HG02571 (cell line): Measurements from ENCODE around the gene ZNF124.
"Not testable (repeated sequence)": the region's sequence is repeated elsewhere in the genome, so short reads cannot be mapped to it uniquely, and the experiment has no call there.

Experiments
- ATAC-seq: cut with Tn5 transposase; IDR thresholded peaks from one replicate; pipeline ENCODE4 v1.9.1; 2021; ENCODE audit warnings: mild to moderate bottlenecking, moderate library complexity; ENCODE audit not compliant: unreplicated experiment

Gene ZNF124

DNA sequence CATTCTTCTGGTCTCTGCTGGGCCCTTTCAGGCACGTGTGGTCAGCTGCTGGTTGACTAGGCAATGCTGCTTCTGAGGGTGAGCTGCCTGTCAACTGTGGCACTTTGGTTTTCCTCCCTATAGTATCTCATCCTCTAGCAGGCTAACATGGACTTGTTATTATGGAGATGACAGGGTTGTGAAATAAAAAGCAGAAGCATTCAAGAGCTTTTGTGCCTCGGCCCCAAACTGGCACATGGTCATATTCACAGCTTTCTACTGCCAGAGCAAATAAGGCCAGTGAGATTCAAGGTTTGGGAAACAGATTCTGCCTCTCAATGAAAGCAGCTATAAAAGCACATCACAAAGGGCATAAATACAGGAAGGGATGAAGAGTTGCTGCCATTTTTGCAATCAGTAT lies 1.6 kb upstream of the ZNF124 start:
- no peak for ATAC-seq

DNA sequence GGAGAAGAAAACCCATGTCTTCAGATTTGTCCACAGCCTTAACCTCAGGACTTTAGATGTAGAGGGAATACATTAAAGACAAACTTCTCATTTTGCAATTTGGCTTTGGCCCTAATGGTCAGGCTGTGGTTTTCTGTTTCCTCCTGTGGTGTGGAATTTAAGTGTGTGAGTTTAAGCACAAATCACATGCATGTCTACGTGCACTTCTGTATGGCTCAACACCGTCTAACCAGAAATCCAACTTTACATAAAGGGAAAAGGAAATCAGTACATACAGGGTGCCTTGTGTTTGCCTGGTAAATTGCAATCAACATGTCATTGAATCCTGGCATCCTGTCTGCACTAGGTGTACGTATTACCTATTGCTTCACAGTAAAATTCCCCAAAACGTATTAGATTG lies 1.2 kb upstream of the ZNF124 start:
- no peak for ATAC-seq

DNA sequence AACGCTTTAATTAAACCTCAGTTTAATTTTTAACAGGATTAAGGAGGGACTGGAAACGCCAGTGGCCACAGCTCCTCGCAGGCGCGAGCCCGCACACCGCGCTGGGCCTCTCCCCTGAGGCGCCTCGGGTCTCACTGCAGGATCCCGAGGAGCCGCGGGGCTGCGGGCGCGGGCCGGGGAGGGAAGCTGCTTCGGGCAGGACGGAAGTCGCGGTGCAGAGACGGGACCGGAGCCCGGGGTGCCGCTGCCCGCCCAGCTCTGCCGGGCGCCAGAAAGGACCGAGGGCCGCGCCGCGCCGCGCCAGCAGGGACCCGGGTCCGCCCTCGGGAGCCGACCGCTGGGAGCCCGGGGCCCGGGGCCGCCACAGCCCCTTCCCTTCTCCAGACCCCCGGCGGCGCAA lies 377 bp downstream of the ZNF124 start:
- ATAC-seq = peak; percentile 63

DNA sequence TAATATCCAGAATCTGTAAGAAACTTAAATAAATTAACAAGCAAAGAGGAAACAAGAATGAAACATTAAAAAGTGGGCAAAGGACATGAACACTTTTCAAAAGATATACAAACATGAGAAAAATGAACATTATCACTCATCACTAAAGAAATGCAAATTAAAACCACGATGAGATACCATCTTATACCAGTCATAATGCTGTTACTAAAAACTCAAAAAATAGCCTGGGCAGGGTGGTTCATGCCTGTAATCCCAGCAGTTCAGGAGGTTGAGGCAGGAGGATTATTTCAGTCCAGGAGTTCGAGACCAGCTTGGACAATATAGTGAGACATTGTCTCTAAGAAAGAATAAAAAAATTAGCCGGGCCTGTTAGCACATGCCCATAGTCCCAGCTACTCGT lies 6.1 kb downstream of the ZNF124 start:
- ATAC-seq = no peak

DNA sequence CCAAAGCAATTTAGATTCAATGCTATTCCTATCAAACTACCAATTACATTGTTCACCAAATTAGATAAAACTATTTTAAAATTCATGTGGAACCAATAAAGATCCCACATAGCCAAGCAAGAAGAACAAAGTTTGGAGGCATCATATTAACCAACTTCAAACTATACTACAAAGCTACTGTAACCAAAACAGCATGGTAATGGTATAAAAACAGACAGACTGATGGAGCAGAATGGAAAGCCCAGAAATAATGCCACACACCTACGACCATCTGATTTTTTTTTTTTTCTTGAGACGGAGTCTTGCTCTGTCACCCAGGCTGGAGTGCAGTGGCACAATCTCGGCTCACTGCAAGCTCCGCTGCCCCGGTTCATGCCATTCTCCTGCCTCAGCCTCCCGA lies 7.1 kb downstream of the ZNF124 start:
- ATAC-seq = no peak

DNA sequence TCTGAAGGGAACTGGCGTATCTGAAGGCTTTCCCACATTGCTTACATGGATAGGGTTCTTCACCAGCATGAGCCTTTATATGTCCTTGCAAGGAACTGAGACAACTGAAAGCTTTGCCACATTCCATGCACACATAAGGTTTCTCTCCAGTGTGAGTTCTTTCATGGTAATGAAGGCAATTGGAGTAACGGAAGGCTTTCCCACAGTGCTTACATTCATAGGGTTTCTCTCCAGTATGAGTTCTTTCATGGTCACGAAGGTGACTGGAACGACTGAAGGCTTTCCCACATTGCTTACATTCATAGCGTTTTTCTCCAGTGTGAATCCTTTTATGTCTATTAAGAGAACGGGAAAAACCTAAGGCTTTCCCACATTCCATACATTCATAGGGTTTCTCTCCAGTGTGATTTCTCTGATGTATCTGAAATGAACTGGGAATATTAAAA lies 15.0 kb downstream of the ZNF124 start:
- no peak for ATAC-seq

DNA sequence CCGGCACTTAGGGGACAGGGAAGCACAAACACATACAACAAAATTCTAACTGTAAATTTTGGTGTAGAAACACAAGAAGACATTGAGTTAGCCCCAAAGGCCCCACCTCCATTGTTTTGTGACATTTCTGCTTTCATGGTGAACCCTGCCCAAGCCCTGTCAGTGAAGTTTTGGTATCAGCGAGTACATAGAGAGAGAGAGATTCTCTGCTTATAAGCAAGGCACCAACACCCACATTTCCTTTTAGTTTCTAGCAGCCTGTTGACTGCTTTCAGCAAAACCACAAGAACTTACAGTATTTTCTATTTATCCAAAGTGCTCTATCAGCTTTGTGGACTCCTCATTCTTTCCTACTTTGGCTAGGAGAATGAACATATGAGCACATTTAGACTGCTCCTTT lies 24.0 kb downstream of the ZNF124 start:
- no peak for ATAC-seq

DNA sequence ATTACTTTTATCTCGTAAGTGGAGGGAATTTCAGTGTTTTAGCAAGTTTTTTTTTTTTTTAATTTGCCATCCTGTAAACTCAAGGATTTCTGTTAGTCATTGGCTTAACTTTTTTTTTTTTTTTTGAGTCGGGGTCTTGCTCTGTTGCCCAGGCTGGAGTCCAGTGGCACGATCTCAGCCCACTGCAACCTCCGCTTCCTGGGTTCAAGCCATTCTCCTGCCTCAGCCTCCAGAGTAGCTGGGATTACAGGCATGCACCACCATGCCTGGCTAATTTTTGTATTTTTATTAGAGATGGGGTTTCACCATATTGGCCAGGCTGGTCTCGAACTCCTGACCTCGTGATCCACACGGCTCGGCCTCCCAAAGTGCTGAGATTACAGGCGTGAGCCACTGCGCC lies 24.7 kb downstream of the ZNF124 start:
- not testable (repeated sequence) for ATAC-seq

DNA sequence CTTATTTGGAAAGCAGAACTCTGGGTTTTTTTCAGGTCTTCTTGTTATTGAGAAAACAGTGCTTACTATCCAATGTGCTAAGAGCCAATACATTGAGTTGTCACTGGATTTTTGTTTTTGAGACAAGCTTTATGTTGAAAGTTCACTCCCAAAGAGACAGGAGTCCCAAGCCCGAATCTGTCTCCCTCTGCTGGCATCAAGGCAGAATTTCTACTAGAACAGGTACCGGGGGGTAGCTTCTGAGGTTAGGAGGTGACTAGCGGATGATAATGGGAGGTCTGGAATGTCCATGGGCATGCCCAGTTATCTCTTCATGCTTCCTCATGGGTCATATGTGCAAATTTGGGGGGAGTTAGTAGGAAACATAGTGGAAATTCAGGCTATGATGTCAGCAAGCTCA lies 25.1 kb downstream of the ZNF124 start:
- ATAC-seq = no peak

DNA sequence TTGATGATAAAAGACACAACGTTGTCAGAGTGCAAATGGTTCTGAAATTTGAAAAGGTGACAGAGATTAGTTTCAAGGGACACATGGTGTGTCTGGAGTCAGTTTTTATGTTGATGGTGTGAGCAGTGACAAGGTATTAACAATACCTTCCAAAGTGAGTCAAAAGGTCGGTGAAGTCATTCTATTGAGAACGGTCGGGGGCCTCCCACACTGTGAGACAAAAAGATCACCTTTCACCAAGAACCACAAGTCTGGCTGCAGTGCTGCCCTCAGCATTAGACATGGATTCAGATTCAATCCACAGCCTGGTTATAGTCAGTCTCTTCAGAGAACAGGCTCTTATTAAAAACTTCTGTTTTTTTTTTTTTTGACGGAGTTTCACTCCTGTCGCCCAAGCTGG lies 26.5 kb downstream of the ZNF124 start:
- ATAC-seq = no peak

DNA sequence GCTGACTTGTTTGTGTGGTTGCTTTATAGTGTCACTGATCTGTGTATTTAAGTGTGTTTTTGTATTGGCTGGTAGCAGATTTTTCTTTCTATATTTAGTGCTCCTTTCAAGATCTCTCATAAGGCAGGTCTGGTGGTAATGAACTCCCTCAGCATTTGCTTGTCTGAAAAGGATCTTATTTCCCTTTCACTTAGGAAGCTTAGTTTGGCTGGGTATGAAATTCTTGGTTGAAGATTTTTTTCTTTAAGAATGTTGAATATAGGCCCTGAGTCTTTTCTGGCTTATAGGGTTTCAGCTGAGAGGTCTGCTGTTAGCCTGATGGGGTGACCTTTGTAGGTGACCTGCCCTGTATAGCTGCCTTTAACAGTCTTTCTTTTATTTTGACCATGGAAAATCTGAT lies 32.3 kb downstream of the ZNF124 start:
- ATAC-seq = not testable (repeated sequence)

DNA sequence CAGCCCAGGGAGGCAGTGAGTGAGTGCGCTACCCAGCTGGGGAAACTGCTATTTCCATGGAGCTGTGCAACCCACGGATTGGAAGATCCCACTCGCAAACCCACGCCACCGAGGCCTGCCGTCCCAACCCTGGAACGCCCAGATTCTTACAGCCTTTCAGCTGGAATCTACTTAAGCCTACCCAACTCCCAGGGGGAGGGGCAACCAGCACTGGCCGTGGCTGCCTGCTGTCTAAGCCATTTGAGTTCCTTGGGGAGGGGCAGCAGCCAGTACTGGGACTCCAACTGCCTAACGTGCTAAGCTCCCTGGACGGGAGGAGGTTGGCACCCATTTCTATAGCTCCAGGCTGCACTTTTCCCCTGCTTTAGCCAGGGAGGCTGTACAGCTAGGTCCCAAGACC lies 40.6 kb downstream of the ZNF124 start:
- ATAC-seq = no peak

DNA sequence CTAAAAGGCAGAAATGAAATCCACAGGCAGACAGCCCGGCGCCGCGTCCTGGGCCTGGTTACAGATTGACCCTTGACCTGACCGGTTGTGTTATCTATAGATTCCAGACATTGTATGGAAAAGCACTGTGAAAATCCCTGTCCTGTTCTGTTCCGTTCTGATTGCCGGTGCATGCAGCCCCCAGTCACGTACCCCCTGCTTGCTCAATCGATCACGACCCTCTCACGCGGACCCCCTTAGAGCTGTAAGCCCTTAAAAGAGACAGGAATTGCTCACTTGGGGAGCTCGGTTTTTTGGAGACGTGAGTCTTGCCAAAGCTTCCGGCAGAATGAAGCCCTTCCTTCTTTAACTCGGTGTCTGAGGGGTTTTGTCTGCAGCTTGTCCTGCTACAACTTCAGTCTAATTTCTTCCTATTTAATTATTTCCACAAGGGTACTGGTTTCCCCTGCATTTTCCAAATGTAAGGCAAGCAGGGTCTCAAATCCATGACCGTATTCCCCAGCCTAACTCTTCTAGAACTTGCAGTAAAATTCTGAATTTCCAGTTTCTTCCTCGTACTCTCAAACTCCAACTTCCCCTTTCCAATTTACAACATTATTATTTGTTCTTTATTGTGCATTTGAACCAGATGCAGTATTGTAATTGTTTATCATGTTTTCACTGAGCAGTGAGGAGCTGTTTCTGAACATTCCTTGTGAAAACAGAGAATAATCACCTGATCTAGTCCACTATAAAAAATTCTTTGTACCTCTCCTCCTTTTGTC lies 44.1 kb downstream of the ZNF124 start:
- ATAC-seq = not testable (repeated sequence)

DNA sequence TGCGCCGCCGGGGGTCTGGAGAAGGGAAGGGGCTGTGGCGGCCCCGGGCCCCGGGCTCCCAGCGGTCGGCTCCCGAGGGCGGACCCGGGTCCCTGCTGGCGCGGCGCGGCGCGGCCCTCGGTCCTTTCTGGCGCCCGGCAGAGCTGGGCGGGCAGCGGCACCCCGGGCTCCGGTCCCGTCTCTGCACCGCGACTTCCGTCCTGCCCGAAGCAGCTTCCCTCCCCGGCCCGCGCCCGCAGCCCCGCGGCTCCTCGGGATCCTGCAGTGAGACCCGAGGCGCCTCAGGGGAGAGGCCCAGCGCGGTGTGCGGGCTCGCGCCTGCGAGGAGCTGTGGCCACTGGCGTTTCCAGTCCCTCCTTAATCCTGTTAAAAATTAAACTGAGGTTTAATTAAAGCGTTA lies 45.2 kb downstream of the ZNF124 start:
- ATAC-seq = peak; percentile 59

DNA sequence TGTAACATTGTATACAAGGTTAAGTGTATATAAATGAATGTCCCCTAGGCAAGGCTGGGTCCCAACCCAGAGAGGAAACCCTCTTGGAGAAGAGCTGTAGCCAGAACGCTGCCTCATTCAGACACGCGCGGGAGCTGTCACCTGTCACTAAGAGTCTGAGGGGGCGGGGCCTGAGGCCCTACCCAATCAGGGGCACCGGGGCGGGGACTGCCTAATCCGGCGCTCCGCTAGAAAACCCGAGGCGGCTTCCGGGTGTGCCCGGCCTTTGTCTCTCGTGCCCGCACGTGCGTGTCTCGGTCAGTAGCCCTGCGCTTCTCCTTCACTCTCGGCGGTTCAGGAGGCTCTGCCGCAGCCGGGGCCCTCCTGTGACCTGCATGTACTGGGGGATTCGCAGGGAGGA lies 45.7 kb downstream of the ZNF124 start:
- peak; percentile 99 for ATAC-seq

DNA sequence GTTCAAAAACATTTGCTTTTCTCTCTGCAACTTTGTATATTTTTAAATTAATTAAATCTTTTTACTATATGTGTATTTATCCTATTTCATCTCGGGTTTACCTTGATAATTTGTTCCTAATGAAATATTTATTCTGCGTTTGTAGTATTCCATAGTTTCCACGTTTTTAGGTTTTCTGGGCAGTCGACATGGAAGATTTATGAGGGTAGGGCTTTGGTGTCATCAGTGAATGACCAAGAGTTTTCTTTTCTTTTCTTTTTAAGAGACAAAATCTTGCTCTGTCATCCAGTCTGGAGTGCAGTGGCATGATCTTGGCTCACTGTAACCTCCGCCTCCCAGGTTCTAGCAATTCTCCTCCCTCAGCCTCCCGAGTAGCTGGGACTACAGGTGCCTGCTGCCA lies 50.4 kb downstream of the ZNF124 start:
- no peak for ATAC-seq

DNA sequence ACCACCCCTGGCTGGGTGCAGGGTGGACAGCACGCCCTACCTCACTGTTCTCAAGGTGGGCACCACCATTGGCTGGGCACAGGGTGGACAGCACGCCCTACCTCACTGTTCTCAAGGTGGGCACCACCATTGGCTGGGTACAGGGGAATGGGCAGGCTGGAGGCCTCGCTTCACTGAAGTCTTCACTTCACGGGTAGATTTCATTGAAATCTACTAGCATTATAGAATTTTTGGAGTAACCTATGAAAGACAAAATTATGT lies 51.5 kb downstream of the ZNF124 start:
- ATAC-seq = not testable (repeated sequence)

DNA sequence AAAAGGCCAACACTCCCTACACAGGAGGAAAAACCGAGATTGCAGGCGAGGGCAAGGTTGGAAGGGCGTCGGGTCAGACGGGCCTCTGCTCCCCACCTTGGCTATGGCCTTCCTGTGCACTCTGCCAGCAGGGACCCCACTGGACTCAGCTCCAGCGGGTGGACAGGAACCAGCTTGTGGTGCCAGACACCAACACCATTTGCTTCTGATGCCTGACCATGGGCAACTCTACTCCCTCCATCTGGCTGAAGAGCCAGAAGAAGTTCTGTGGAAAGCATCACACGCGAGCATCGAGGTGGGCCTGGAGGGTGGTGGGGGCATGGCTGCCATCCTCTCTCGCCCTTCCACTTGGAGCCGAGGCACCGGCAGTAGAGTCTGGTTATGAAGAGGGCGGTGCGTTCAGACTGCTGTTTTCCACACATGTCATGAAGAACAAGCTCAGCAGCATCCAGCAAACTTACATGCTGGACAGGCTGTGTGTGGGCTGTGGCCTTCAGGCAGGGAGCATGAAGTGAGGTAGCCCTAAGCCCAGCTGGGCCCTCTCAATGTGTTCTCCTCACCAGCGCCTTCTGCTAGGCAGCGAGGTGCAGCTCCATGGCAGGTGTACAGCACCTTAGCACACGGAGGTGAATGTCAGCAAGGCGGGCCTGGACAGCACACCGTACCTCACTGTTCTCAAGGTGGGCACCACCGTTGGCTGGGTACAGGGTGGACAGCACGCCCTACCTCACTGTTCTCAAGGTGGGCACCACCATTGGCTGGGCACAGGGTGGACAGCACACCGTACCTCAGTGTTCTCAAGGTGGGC lies 52.0 kb downstream of the ZNF124 start:
- ATAC-seq = no peak

DNA sequence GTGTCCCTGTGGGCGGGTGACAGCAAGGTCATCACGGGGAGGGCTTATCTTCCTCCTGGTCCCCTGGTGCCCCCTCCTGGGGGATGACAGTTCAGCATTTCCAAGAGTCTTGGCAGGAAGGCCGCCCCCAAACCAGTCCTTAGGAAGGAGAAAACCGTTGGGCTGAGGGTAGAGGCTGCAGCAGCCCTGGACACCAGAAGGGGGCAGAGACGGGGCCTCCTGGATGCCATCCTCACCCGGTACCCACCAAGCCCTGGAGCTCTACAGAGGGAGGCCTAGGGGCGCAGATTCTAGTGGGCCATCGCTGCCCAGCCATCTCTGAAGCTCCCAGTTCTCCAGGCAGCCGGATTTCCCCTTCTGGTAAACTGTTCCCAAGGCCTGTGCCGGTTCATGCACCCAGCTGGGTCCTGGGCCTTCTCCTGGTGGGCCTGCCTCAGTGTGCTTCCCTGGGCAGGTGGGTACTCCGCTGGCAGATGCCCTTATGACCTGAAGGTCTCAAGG lies 52.8 kb downstream of the ZNF124 start:
- ATAC-seq = no peak

DNA sequence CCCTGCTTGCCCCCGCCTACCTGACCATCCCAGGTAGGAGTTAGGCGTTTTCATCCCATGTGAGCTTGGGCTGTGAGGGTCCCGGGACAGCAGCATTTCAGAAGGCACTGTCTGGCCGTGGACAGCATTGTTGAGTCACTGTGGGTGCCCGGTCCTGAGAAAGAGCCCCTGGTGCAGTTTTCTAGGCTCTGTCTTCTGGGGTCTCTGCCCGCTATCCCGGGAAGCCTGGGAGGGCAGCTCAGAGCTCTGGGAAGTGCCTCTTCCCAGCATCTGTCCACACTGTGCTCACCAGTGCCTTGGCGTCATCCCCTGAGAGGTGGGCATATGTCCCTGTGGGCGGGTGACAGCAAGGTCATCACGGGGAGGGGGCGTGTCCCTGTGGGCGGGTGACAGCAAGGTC lies 56.3 kb downstream of the ZNF124 start:
- no peak for ATAC-seq

DNA sequence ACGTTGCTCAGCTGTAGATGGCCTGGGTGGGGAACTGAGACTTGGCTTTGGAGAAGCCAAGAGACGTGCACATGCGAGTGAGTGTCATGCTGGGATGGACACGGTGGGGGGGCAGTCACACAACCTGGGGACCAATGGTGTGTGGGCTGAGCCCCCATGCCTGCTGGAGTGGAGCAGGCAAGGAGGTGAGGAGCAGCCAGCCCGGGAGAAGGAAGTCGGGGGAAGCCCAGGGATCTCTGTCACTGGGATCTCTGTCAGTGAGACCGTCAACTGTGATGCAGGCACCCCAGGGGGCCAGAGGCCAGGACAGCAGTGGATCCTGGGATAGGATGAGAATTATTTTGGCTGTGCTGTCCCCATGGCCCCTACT lies 56.7 kb downstream of the ZNF124 start:
- ATAC-seq = no peak

DNA sequence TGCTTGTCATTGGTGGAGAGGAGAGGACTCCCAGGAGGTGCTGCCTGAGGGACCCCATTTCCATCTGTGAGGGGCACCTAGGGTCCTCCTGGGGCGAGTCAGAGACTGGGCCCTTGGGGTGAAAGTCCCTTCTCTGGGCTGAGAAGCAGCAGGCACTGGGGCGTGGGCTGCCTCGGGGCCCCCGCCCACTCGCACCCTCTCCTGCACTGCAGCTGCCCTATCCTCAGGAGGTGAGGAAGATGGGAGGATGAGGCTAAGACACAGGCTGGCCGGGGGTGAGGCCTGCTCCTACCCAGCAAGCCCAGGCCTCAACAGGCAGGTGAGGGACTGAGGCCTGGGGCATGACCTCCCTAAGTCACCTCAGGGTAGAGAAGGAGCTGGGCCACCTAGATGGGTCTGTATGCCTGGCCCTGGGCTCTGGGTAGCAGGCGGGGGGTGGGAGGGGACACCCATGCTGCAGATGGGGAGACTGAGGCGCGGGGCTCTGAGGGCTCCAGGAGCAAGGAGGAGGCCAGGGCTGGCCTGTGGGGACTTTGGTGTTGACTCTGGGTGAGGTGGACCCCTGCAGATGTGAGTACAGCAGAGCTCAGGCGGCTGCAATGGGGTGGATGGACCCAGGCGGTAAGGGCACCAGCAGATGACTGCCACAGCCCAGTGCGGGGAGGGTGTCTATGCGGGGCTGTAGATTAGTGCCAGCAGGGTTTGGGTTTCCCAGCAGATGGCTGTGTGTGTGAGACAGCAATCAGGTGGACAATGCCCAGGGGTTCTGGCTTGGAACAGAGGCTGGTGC lies 57.3 kb downstream of the ZNF124 start:
- no peak for ATAC-seq
